HS-27A (cell line): Measurements from ENCODE around the gene TSPAN31.

Experiments
- DNase-seq: peaks from one replicate; pipeline ENCODE4 v3.0.0-alpha.2; 2012; ENCODE audit warnings: low read depth, missing footprints

TSPAN31 gene

DNA sequence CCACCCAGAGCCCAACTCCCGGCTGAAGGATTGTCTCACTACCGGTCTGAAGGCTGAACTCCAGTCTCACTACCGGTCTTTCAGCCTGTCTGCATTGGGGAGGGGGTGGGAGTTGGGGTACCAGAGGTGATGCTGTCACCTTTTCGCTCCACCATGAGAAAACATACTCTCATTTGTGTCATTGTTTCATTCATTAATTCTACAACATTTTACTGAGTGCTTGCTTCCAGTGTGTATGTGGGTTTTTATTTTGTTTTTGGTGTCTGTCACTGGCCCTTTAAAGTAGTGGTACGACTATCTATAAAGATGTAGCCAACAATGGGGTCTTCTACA lies 7.8 kb downstream of the TSPAN31 start:
- no peak for DNase-seq

DNA sequence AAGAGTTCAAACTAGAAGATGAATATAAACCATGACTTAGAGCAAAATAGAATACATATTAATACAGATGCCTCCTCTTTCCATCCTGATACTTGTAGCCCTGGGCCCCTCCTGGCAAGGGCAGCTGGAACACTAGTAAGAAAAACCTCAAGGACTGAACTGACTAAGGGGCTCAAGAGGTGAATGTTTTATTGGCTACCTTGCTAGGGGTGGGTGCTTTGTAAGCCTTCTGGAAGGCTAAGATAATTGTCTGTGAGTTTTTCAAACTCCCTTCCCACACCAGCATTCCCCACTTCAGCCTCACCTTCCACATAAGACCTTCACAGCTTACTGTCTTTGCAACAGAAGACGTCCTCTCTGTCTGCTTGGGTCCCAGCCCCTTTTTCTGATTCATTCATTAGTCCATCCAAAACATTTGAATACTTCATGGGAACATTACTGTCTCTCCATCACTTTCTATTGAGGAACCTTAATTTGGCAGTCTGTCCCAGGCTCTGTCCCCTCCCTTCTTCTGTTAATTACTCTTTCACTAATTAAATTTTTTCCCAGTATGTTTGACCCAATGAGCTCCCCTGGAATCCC lies 9.0 kb downstream of the TSPAN31 start:
- DNase-seq, result no peak

DNA sequence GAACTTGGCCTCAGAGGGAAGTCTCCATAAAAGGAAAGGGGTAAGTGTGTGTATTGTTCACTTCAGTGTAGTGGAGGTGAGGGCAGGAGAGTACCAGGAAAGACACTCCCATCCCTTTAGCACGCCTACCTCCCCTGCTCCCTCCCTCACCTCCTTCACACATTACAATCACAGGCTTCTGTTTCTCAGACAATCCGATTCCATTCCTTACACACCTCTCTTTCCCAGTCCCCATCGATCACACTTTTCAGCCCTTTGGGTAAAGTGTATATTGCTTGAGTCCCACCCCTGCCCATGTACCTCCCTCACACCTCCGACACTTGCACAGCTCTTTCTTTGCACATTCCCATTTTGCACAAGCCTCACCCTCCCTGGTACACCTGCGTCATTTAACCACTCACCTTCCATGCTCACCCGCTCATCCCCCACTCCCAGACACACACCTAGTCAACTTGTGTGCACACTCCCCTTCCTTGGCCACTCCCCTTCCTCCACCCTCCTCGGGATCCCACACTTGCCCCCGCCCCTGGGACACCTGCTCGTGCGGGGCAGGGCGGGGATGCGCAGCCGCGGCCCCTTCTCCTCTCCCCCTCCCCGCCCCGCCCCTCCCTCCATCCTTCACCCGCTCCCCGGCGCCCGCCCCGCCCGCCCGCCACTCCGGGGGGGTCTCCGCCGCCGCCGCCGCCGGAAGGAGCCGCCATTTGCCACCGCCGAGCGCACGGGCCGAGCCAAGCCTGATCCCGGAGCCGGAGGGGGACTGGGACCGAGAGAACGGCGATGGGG lies 9.8 kb downstream of the TSPAN31 start, which contains the start of gene MARCHF9:
Gene MARCHF9 (plus strand): TSS at position 693 of the 783 bp plus-strand sequence. CDS start 426 bp downstream, outside the sequence.
- no peak for DNase-seq

DNA sequence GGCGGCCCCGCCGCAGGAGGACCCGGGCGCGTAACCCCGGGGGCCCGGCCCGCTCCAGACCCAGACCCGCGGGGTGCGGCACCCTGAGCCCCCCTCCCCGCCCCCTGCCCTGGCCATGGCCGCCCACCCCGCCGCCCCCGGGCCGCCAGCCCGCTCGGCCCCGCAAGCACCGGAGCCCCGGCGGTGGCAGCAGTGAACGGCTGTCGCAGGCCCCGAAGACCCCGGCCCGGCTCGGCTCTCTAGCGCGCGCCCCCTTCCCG lies 10.3 kb downstream of the TSPAN31 start:
- no peak for DNase-seq

DNA sequence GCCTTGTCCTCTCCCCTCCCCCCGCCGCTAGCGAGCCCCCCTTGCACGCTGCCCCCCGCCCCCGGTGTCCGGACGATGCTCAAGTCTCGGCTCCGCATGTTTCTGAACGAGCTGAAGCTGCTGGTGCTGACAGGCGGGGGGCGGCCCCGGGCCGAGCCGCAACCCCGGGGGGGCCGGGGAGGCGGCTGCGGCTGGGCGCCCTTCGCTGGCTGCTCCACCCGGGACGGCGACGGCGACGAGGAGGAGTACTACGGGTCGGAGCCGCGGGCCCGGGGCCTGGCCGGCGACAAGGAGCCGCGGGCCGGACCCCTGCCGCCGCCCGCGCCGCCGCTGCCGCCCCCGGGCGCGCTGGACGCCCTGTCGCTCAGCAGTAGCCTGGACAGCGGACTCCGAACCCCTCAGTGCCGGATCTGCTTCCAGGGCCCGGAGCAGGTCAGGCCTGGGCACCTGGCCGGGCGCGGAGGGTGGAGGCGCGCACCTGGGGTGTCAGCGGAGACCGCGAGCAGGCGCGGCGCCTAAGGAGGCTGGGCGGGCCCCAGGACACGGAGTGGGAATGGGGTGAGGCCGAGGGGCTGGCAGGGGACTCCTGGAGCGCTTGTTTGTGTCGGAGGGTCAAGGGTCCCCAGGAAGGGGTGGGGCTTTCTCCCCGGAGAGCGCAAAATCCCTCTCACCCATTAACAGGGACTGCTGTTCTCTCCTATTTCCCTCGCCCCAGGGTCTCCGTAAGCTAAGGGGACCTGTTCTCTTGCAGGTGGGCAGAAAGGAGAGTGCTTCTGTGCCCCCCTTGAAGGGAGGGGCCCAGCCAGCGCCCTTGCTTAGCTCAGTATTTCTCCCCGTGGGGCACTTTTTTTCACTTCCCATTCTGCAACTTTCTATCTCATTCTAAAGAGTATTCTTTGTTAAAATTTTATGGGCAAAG lies 10.9 kb downstream of the TSPAN31 start:
- DNase-seq, result no peak

DNA sequence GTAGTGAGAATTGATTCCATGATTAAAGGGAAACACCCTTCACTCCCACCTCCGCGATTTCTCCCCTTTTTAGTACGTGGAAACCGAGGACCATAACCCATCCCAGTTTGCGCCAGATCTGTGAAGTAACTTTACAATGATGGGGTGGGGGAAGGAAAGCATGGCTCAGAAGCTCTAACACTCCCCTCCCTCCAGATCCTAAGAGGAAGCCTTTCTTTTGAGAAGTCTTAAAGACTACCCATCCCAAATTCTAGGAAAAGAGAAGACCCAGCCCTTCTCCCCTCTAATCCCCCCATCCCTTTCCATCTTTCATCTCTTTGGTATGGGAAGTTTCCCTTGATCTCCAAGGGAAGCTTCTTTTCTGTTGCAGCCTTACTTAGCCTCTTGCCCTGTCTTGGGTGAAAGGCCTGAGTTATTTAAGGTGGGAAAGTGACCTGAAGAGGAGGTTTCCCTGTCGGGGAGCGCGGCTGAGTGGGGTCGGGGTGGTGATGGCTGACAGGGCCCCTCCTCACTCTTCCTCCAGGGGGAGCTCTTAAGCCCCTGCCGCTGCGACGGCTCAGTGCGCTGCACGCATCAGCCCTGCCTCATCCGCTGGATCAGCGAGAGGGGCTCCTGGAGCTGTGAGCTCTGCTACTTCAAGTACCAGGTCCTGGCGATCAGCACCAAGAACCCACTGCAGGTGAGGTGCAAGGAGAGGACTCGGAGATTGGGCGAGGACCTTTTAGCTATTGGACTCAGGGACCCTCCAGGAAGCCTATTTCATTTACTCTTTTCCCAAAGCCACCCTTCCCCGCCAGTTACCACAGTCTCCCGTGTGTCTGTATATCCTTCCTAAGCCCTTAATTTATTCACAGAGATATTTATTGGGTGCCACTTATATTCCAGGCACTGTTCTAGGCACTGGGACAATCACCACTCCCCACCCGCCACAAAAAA lies 11.8 kb downstream of the TSPAN31 start:
- DNase-seq, result no peak

DNA sequence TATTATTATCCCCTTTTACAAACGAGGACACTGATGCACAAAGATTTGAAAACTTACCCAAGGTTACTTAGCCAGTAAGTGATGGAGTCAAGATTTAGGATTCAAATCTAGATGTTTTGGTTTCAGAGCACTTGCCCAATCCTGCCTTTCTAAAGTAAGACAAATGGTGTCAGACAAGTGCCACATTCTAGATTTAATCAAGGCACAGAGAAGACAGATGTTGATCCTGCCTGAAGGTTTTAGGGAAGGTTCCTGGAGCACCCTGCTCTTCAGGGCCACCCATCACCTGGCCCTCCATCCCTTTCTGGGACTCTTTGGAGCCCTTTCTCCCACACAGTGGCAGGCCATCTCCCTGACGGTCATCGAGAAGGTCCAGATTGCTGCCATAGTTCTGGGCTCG lies 12.9 kb downstream of the TSPAN31 start:
- DNase-seq, result no peak

DNA sequence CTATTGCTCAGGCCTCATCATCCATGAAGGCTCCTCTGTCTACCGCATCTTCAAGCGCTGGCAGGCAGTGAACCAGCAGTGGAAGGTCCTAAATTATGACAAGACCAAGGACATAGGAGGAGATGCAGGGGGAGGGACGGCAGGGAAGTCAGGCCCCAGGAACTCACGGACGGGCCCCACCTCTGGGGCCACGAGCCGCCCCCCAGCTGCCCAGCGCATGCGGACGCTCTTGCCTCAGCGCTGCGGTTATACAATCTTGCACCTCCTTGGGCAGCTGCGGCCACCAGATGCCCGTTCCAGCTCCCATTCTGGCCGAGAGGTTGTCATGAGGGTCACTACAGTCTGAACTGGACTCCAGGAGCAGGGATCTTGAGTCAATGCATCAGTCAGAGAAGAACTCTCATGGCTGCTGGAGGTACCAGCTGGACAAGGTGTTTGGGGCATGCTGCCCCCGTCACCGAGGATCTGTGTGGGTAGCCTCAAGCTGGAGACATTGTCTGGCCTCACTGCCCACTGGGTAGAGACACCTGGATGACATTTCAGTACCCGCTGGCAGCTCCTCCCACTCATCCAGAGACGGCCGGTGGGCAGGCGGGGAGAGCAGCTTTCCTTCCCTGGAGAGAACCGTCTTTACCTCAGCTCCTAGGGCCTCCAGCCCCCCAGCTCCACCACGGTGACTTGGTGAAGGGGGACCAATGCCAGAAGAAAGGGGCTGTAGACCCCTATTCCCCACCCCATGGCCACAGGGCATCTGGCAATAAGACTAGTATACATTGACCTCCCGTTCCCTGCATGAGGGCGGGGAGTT lies 13.9 kb downstream of the TSPAN31 start:
- no peak for DNase-seq

DNA sequence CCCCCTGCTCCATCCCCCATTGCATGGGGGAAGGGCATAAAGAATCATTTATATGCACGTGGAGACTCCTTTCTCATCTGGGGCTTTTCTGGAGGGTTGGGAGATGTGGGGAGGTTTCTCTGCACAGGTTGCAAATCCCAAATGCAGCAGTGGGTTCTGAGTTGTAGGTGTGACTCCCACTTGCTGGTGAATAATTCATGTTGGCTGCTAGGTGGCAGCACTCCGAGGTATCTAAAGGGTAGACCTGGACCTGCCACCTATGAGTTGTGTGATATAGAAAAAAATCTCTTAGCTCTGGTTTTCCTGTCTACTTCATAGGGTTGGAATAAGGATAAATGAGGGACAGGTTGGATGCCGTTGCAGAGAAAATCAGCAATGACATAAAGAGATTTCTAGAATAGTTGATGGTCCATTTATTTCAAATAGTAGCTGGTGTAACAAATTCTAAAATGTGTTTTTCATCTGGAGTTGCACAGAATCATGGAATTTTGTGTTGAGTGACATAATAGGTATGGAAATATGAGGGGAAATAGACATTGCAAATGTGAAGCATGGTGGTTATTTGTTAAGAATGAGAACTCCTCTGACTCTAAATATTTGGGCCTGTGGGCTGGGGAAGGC lies 14.6 kb downstream of the TSPAN31 start:
- no peak for DNase-seq

DNA sequence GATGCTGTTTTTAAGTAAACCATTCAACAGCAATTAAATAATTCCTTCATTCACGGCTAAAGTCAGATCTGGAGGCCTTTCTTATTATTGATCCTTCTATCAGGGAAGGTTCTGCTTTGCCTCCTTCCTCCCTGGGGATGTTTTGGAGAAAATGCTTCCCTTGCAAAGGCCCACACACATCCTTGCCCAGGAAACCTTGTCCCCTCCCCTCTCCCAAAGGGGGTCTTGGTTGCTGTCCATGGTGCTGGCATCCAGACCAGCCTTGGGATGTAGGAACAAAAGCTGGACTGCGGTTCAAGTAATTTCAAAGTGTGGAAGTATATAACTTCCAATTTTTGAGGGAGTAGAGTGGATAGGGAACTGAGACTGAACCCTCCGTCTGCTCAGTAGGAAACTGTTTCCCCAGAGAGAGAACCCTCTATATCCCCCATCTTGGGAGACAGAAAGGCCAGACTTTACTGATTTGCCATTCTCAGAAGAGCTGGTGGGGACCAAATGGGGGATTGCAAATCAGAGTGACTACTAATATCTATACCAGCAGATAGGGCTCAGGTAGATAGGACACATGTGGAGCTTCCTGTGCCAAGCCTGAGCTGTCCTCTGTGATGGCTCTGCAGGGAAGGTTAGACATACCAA lies 15.6 kb downstream of the TSPAN31 start:
- no peak for DNase-seq

DNA sequence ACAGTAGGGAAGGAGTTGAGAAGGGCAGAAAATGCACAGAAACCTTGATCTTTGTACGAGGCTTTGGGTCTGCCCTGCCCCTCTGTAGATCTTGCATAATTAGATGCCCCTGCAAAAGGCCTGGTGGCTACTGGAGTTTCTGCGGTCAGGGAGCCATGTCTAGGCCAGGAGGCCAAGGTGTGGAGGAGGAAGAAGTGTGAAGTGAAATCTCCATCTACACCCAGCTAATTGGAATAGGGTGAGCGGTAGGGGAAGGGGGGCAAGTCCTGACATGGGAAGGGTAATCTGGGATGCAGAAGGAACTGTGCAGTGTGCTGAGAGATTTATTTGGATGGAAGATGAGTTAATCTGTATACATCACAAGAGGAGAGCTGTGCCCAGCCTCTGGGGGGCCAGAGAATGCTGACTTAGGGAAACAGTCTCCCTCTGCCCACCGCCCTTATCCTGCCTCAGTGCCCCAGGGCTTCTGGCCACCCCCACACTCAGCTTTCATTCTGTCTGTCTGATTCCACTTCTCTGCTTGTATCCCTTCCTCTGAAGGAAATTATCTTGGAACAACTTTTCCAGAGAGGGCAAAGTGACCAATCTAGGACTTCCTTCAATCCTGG lies 16.7 kb downstream of the TSPAN31 start:
- DNase-seq, result no peak

DNA sequence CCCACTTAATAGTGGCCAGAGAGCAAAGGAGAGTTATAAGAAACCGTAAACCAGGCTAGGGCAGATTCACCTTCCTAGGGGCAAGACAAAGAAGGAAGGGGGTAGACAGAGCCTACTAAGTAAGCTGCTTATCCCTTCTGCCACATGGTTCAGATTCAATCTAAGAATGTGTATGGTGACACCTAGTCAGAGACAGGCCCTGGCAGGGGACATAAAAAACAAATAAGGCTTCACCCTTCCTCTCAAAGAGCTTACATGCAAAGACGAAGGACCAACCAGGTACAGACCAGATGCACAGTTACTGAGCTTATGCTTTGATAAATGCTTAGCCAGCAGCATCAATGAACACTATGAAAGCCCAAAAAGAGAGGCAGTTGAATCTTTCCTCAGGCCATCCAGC lies 17.6 kb downstream of the TSPAN31 start:
- no peak for DNase-seq

DNA sequence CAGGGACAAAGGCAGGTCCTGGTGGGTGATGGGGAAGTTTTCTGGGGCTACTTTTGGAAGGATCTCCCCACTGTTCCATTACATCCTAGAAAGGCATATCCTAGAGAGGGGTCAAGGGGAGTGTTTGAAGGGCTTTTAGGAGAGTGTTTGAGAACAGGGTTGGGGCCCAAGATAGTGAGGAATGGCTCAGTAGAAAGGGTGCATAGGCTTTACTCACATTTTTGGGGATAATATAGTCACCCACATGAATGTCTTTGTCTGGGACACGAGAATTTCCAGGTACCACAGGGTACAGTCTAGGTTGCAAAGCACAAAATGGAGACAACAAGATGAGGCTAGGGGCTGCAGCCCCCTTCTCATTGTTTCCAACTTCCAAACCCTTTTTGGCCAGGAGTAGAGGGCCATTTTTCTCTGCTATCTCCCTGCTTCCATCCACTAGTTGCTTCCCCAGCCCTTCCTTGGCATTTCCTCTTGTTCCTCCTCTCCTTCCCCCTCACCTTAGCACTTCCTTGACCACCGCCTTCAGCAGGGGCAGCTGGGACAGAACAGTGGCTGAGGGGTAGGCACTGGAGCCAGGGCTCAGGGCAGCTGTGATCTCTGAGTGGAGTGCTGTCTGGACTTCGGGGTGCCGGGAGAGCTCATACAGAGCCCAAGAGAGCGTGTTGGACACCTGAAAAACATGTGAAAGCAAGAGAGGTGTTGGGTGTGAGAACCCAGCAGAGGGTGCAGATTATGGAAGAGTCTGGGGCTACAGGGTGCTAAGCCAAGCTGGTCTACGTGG lies 19.2 kb downstream of the TSPAN31 start:
- DNase-seq, result no peak

DNA sequence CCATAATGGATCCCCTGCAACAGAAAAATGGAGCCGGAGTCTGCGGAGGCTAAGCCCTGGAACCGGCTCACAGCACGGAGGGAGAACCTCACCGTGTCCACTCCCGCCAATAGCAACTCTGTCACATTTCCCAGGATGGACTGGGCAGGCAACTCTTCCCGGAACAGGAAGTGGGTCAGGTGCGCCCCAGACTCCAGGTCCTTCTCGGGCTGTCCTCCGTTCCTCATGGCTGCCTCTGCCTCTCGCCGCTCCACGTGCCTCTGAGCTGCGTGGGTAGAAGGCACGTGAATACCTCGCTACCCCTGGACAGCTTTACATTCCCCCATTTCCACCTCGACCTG lies 19.8 kb downstream of the TSPAN31 start:
- no peak for DNase-seq

DNA sequence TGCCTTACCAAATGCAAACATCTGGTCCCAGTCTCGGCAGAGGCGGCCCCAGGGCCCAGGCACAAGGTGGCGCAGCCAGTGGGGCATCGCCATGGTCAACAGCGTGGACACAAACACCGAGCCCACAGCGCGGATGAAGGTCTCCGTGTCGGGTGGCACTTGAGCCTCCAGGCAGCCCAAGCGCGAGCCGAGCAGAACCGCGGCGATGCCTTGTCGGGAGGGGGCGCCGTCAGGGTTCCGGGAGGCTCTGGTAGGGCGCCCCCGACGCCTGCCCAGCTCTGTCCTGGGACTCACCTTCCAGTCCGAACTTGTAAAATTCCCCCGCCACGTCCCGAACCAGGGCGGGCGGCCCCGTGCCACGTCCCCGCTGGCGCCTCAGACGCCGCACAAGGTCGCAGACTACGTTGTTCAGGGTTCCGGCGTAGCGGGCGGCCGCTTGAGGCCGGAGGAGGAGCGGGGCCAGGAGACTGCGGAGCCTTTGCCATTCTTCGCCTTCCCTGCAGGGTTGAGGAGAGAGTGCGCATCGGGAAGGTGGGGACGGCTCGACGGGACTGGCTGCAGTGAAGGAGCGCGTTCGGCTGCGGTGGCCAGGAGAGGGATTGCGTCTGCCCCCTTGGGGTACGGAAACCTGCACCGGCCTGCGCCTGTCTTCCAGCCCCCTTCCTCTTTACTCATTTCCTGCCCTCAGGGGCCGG lies 20.3 kb downstream of the TSPAN31 start:
- no peak for DNase-seq

DNA sequence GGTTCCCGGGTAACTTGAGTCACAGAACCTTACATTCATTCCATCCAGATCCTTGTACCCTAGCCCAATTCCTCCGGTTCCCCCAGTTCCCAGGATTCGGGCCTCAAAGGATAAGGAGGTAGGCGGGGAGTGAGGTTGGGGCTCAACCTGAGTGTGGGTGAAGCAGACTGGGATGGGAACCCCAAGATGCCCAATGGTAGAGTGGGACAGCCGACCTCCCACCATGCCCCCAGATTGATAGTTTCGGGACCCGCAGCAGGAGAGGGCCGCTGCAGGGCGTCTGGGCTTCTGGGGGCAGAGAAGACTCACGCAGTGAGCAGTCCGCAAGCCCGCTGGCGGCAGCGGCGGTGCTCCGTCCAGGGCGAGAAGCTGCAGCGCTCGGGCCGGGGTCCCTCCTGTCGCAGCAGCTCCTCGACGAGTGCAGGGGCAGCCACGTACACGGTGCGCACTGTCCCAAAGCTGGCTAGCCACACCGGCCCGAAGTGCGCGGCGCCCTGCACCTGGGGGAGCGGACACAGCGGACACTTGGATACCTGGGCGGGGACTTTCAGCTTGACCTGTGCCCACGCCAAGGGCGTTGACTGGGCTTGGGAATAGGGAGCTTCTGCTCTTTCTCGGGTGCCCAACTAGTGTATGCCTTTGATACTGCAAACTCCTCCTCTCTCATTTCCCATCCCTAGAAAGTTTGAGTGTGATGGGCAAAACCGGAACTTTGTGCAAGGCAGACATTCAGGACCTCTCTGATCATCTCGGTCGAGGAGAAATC lies 21.0 kb downstream of the TSPAN31 start:
- DNase-seq, result no peak

DNA sequence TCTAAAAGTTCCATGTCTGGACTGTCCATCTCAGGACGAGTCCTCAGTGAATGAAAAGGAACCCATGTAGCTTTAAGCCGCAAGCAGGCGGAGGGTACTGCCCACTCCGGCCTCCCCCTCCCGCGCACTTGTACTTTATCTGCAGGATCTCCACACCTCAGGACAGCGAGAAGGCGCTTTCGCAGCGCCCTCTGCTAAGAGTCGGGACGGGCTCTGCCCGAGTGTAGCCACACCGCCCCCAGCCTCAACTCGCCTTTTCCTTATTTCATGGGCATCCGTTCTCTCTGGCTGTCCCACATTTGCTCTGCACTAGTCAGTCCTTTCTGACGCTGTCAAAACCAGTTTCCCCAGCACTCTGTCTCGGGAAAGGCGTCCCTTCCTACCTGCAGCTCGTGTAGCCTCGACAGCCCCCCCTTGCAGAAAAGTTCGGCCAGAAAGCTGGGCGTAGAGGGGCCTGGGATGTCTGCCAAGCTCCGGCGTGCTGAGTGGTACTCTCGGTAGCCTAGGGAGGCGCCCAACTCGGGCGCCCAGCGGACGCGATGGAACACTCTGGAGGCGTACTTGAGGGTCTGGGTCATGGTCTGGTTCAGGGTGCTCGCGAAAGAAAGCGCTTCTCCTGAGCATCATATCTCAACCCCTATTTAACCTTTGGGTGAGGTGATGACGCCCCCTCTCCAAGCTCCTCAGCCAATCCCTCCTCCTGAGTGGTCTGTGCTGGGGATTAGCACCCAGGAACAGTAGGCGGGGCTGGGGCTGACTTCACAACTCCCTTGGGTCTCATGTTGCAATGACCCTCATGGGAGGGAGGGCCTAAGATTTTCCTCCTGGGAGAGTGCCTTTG lies 21.8 kb downstream of the TSPAN31 start, which contains the start of gene CYP27B1:
Gene CYP27B1 (minus strand): TSS at position 615 of the 841 bp plus-strand sequence. CDS start 37 bp downstream, at position 578.
- no peak for DNase-seq
